HepG2 (cell line): ENCODE measurements around the gene SUMO1. TPM values are rescaled to one million over a fixed set of nuclear protein-coding genes. Genes with fewer than 3 reads are reported as not detected.

Experiments
- AKAP8 ChIP-seq: sonication (generic); formaldehyde crosslinking; IDR thresholded peaks from 2 replicates; pipeline ENCODE4 v1.5.1; 2020; ENCODE audit warnings: mild to moderate bottlenecking, missing genetic modification reagents
- CCDC6 ChIP-seq: sonication (generic); formaldehyde crosslinking; IDR thresholded peaks from 2 replicates; pipeline ENCODE4 v1.8.1; 2022; ENCODE audit warnings: mild to moderate bottlenecking, missing genetic modification reagents, moderate library complexity
- MTA1 ChIP-seq: sonication (generic); formaldehyde crosslinking; IDR thresholded peaks from 2 replicates; pipeline ENCODE4 v1.4.0; 2020; ENCODE audit warnings: missing genetic modification reagents, mild to moderate bottlenecking, borderline replicate concordance
- MTF1 ChIP-seq: sonication (generic); formaldehyde crosslinking; IDR thresholded peaks from 2 replicates; pipeline ENCODE4 v1.5.0; 2020; ENCODE audit warnings: missing genetic modification reagents
- POLR2A ChIP-seq, 2 experiments: IDR thresholded peaks; 2 replicates each; pipeline ENCODE4 v1.6.1; 2011; ENCODE audit warnings: low read depth in 2 of 2, low read length in 2 of 2, mild to moderate bottlenecking in 1 of 2, moderate library complexity in 1 of 2; ENCODE audit not compliant: insufficient read depth in 1 of 2
- SOX6 ChIP-seq, 2 experiments: fragments of 450-650 bp in 1 of 2; sonication (generic) in 1 of 2; formaldehyde crosslinking in 1 of 2; IDR thresholded peaks; 2 replicates each; pipeline versions ENCODE4 v1.4.0 to v1.6.1; 2017 to 2020; ENCODE audit warnings: antibody characterized with exemption in 1 of 2, mild to moderate bottlenecking in 1 of 2, missing genetic modification reagents in 1 of 2
- STAT5B ChIP-seq: sonication (generic); formaldehyde crosslinking; IDR thresholded peaks from 2 replicates; pipeline ENCODE4 v1.4.0; 2020; ENCODE audit warnings: missing genetic modification reagents
- ZNF543 ChIP-seq: sonication (generic); formaldehyde crosslinking; IDR thresholded peaks from 2 replicates; pipeline ENCODE4 v1.4.0; 2020; ENCODE audit warnings: mild to moderate bottlenecking, missing genetic modification reagents
- ZNF562 ChIP-seq: sonication (generic); formaldehyde crosslinking; IDR thresholded peaks from 2 replicates; pipeline ENCODE4 v1.8.0; 2022; ENCODE audit warnings: missing genetic modification reagents, borderline replicate concordance
- ZNF563 ChIP-seq: sonication (generic); formaldehyde crosslinking; IDR thresholded peaks from 2 replicates; pipeline ENCODE4 v1.8.0; 2022; ENCODE audit warnings: mild to moderate bottlenecking, moderate library complexity, missing genetic modification reagents
- ZNF777 ChIP-seq: sonication (generic); formaldehyde crosslinking; IDR thresholded peaks from 2 replicates; pipeline ENCODE4 v1.4.0; 2020; ENCODE audit warnings: missing genetic modification reagents
- polyA plus RNA-seq, 8 experiments: library from polyadenylated mRNA; depleted of rRNA in 3 of 8; stranded (reverse) in 7 of 8; unstranded in 1 of 8; fragments of >200 nt; fragmentation: Illumina TruSeq in 4 of 8; extraction: Trizol in 4 of 8; gene quantifications; 2 replicates each; pipeline versions ENCODE4 v1.2.1 to v1.2.3, GENCODE V29; 2011 to 2016; ENCODE audit warnings: low read depth in 4 of 8, missing spikeins in 1 of 8, mixed read lengths in 1 of 8; ENCODE audit not compliant: insufficient read depth in 1 of 8
- total RNA-seq, 5 experiments: library from RNA; depleted of rRNA; stranded (reverse); fragments of >200 nt; fragmentation: Illumina TruSeq; extraction: Trizol; gene quantifications; 2 replicates each; pipeline ENCODE4 v1.2.3, GENCODE V29; 2016; ENCODE audit warnings: low read depth in 1 of 5
- TF ChIP-seq, protein P1 (sequence below): sonication (generic); formaldehyde crosslinking; IDR thresholded peaks from 2 replicates; pipeline ENCODE4 v1.4.0; 2020; ENCODE audit warnings: missing genetic modification reagents
- TF ChIP-seq, protein P2 (sequence below): sonication (generic); formaldehyde crosslinking; IDR thresholded peaks from 2 replicates; pipeline ENCODE4 v1.4.0; 2020; ENCODE audit warnings: missing genetic modification reagents
- TF ChIP-seq, protein P3 (sequence below): IDR thresholded peaks from 2 replicates; pipeline ENCODE4 v1.6.1; 2012; ENCODE audit warnings: inconsistent platforms
- TF ChIP-seq, protein P4 (sequence below): sonication (generic); formaldehyde crosslinking; conservative IDR thresholded peaks from 2 replicates; pipeline ENCODE4 v1.4.0; 2020; ENCODE audit warnings: missing genetic modification reagents
- TF ChIP-seq, protein P5 (sequence below): sonication (generic); formaldehyde crosslinking; IDR thresholded peaks from 2 replicates; pipeline ENCODE4 v1.5.1; 2020; ENCODE audit warnings: missing genetic modification reagents, mild to moderate bottlenecking, borderline replicate concordance

SUMO1 gene
- total and polyA plus RNA-seq, 2 of the 13 experiments (the other 11 are each of a cell fraction or from before 2014, with no cell fraction given), result 101 to 173 TPM

DNA sequence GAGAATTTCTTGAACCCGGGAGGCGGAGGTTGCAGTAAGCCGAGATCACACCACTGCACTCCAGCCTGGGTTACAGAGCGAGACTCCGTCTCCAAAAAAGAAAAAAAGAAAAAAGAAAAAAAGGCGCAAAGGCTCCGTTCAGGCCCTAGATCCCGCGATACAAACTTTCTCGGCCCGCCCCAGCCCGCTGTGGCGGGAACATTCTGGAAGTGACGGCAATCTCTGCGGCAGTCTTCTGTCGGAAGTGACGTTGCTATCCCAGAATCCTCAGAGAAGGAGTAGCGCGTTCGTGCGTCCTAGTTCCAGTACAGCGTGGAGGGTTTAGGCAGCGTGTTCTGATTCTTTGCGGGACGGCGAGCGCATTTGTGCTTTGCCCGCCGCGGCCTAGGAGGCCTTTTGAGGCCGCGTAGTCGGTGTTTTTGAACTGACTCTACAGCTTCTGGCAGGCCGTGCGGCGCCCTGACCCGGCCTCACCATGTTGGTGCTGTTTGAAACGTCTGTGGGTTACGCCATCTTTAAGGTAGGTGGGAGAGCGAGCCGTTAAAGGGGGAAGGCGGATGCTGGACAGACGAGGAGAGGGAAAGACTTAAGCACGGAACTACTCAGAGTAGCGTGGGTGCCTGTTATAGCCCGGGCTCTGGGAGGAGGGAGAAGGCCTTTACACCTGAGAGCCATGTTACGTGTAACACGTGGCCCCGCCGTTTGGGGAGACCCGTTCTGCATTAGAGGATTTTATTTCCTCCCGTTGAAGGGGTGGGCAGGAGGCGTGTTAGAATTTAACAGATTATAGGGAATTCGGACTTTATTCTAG lies 27.3 kb upstream of the SUMO1 start, which contains the start of gene NOP58 (continued):
- TF ChIP-seq ZNF543 (CRISPR knock-in tag) (peak; percentile 56; the same call in 1 of the 2 replicates), STAT5B (CRISPR knock-in tag) (peak; percentile 35; the same call in 1 of the 2 replicates), ZNF563 (CRISPR knock-in tag) (peak; percentile 50), CCDC6 (CRISPR knock-in tag) (peak; percentile 95), ZNF562 (CRISPR knock-in tag) (no peak; the same call in 1 of the 2 replicates), ZNF777 (CRISPR knock-in tag) (no peak; the same call in 1 of the 2 replicates), SOX6 (IDR thresholded peaks at IDR 0.05) (no peak), SOX6 (CRISPR knock-in tag; IDR thresholded peaks at IDR 0.05) (peak; percentile 73), POLR2A (IDR thresholded peaks at IDR 0.05; ENCODE audit: insufficient read depth in 1 of 2, low read depth in 2 of 2, low read length in 2 of 2) (peak; percentile 99), MTA1 (CRISPR knock-in tag) (peak; percentile 68; the same call in 1 of the 2 replicates), AKAP8 (CRISPR knock-in tag) (peak; percentile 68), MTF1 (CRISPR knock-in tag) (peak; percentile 31; the same call in 1 of the 2 replicates)
- TF ChIP-seq, protein P1, sequence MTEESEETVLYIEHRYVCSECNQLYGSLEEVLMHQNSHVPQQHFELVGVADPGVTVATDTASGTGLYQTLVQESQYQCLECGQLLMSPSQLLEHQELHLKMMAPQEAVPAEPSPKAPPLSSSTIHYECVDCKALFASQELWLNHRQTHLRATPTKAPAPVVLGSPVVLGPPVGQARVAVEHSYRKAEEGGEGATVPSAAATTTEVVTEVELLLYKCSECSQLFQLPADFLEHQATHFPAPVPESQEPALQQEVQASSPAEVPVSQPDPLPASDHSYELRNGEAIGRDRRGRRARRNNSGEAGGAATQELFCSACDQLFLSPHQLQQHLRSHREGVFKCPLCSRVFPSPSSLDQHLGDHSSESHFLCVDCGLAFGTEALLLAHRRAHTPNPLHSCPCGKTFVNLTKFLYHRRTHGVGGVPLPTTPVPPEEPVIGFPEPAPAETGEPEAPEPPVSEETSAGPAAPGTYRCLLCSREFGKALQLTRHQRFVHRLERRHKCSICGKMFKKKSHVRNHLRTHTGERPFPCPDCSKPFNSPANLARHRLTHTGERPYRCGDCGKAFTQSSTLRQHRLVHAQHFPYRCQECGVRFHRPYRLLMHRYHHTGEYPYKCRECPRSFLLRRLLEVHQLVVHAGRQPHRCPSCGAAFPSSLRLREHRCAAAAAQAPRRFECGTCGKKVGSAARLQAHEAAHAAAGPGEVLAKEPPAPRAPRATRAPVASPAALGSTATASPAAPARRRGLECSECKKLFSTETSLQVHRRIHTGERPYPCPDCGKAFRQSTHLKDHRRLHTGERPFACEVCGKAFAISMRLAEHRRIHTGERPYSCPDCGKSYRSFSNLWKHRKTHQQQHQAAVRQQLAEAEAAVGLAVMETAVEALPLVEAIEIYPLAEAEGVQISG, result peak; percentile 94
- TF ChIP-seq, protein P2, sequence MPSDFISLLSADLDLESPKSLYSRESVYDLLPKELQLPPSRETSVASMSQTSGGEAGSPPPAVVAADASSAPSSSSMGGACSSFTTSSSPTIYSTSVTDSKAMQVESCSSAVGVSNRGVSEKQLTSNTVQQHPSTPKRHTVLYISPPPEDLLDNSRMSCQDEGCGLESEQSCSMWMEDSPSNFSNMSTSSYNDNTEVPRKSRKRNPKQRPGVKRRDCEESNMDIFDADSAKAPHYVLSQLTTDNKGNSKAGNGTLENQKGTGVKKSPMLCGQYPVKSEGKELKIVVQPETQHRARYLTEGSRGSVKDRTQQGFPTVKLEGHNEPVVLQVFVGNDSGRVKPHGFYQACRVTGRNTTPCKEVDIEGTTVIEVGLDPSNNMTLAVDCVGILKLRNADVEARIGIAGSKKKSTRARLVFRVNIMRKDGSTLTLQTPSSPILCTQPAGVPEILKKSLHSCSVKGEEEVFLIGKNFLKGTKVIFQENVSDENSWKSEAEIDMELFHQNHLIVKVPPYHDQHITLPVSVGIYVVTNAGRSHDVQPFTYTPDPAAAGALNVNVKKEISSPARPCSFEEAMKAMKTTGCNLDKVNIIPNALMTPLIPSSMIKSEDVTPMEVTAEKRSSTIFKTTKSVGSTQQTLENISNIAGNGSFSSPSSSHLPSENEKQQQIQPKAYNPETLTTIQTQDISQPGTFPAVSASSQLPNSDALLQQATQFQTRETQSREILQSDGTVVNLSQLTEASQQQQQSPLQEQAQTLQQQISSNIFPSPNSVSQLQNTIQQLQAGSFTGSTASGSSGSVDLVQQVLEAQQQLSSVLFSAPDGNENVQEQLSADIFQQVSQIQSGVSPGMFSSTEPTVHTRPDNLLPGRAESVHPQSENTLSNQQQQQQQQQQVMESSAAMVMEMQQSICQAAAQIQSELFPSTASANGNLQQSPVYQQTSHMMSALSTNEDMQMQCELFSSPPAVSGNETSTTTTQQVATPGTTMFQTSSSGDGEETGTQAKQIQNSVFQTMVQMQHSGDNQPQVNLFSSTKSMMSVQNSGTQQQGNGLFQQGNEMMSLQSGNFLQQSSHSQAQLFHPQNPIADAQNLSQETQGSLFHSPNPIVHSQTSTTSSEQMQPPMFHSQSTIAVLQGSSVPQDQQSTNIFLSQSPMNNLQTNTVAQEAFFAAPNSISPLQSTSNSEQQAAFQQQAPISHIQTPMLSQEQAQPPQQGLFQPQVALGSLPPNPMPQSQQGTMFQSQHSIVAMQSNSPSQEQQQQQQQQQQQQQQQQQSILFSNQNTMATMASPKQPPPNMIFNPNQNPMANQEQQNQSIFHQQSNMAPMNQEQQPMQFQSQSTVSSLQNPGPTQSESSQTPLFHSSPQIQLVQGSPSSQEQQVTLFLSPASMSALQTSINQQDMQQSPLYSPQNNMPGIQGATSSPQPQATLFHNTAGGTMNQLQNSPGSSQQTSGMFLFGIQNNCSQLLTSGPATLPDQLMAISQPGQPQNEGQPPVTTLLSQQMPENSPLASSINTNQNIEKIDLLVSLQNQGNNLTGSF (CRISPR knock-in tag), result peak; percentile 41
- TF ChIP-seq, protein P3, sequence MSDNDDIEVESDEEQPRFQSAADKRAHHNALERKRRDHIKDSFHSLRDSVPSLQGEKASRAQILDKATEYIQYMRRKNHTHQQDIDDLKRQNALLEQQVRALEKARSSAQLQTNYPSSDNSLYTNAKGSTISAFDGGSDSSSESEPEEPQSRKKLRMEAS, result peak; percentile 95
- TF ChIP-seq, protein P4, sequence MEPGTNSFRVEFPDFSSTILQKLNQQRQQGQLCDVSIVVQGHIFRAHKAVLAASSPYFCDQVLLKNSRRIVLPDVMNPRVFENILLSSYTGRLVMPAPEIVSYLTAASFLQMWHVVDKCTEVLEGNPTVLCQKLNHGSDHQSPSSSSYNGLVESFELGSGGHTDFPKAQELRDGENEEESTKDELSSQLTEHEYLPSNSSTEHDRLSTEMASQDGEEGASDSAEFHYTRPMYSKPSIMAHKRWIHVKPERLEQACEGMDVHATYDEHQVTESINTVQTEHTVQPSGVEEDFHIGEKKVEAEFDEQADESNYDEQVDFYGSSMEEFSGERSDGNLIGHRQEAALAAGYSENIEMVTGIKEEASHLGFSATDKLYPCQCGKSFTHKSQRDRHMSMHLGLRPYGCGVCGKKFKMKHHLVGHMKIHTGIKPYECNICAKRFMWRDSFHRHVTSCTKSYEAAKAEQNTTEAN (CRISPR knock-in tag), result 0 out of 2 replicates have a peak, but pooled peaks have one; percentile 17
- TF ChIP-seq, protein P5, sequence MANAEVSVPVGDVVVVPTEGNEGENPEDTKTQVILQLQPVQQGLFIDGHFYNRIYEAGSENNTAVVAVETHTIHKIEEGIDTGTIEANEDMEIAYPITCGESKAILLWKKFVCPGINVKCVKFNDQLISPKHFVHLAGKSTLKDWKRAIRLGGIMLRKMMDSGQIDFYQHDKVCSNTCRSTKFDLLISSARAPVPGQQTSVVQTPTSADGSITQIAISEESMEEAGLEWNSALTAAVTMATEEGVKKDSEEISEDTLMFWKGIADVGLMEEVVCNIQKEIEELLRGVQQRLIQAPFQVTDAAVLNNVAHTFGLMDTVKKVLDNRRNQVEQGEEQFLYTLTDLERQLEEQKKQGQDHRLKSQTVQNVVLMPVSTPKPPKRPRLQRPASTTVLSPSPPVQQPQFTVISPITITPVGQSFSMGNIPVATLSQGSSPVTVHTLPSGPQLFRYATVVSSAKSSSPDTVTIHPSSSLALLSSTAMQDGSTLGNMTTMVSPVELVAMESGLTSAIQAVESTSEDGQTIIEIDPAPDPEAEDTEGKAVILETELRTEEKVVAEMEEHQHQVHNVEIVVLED (CRISPR knock-in tag), result peak; percentile 94
